ENCODE measurements around the gene SEMA6A. TPM values are rescaled to one million over a fixed set of nuclear protein-coding genes. Genes with fewer than 3 reads are reported as not detected.

The SEMA6A gene
- polyA plus RNA-seq, 1 donor (not counting 4 experiments of a cell fraction or from before 2014, with no cell fraction given), result 0.68 TPM

- Histone ChIP-seq H3K4me2 (ENCODE audit: control insufficient read depth, extremely low read depth, insufficient read depth, low read depth, low read length) (no peak overlapping the region), H2AFZ (ENCODE audit: control insufficient read depth, low read length) (no peak overlapping the region), H3K36me3 (ENCODE audit: control insufficient read depth in 2 of 2, extremely low read depth in 1 of 2, insufficient read depth in 2 of 2, low read length in 2 of 2) (no peaks in the 10 kb centered on the region), H3K9me3 (ENCODE audit: control insufficient read depth, low read depth, low read length) (no peaks in the 10 kb centered on the region), H3K9me1 (ENCODE audit: control insufficient read depth, extremely low read depth, insufficient read depth, low read length) (no peaks in the 10 kb centered on the region), H3K9ac (ENCODE audit: control insufficient read depth, extremely low read depth, insufficient read depth, low read length) (no peak overlapping the region), H3K4me3 (ENCODE audit: control insufficient read depth in 2 of 3, extremely low read depth in 1 of 3, insufficient read depth in 2 of 3, low read depth in 1 of 3, low read length in 3 of 3) (no peak overlapping the region), H3K27ac (ENCODE audit: control insufficient read depth, insufficient read depth, low read length) (no peak overlapping the region), H3K4me1 (ENCODE audit: control insufficient read depth, extremely low read depth, insufficient read depth, low read length) (no peaks in the 10 kb centered on the region), H3K27me3 (ENCODE audit: control insufficient read depth, extremely low read depth, insufficient read depth, low read length) (no peaks in the 10 kb centered on the region), H4K20me1 (ENCODE audit: control insufficient read depth, extremely low read depth, insufficient read depth, low read length) (no peaks in the 10 kb centered on the region), H3K79me2 (ENCODE audit: control insufficient read depth, insufficient read depth, low read length) (no peaks in the 10 kb centered on the region)
- DNase-seq (ENCODE audit: low read depth, low spot score) (no peak), FAIRE-seq (no peak)
- TF ChIP-seq CTCF (optimal IDR thresholded peaks at IDR 0.05 in 1 of 3, IDR thresholded peaks at IDR 0.05 in 1 of 3, conservative IDR thresholded peaks at IDR 0.05 in 1 of 3; ENCODE audit: extremely low read depth in 1 of 3, insufficient read depth in 2 of 3, low read length in 3 of 3) (no peak), EZH2 (IDR thresholded peaks at IDR 0.05; ENCODE audit: low read length) (no peak)
- dilution Hi-C loops (cut with MboI; ENCODE audit: extremely low pct_ligation_motif_present, low sequenced_read_pairs), result no loop called here
Observed at GRCh38 chr5:116396476-116397099, 178.0 kb downstream of the SEMA6A start.

- Histone ChIP-seq H3K9ac (ENCODE audit: control insufficient read depth, extremely low read depth, insufficient read depth, low read length) (no peak overlapping the region), H3K36me3 (ENCODE audit: control insufficient read depth in 2 of 2, extremely low read depth in 1 of 2, insufficient read depth in 2 of 2, low read length in 2 of 2) (no peaks in the 10 kb centered on the region), H3K27me3 (ENCODE audit: control insufficient read depth, extremely low read depth, insufficient read depth, low read length) (no peaks in the 10 kb centered on the region), H3K4me1 (ENCODE audit: control insufficient read depth, extremely low read depth, insufficient read depth, low read length) (no peaks in the 10 kb centered on the region), H2AFZ (ENCODE audit: control insufficient read depth, low read length) (no peak overlapping the region), H4K20me1 (ENCODE audit: control insufficient read depth, extremely low read depth, insufficient read depth, low read length) (no peaks in the 10 kb centered on the region), H3K9me1 (ENCODE audit: control insufficient read depth, extremely low read depth, insufficient read depth, low read length) (no peaks in the 10 kb centered on the region), H3K9me3 (ENCODE audit: control insufficient read depth, low read depth, low read length) (no peaks in the 10 kb centered on the region), H3K4me3 (ENCODE audit: control insufficient read depth in 2 of 3, extremely low read depth in 1 of 3, insufficient read depth in 2 of 3, low read depth in 1 of 3, low read length in 3 of 3) (no peak overlapping the region), H3K79me2 (ENCODE audit: control insufficient read depth, insufficient read depth, low read length) (no peaks in the 10 kb centered on the region), H3K4me2 (ENCODE audit: control insufficient read depth, extremely low read depth, insufficient read depth, low read depth, low read length) (no peak overlapping the region), H3K27ac (ENCODE audit: control insufficient read depth, insufficient read depth, low read length) (no peak overlapping the region)
- DNase-seq (ENCODE audit: low read depth, low spot score), result no peak
- no peak for FAIRE-seq
- dilution Hi-C loops (cut with MboI; ENCODE audit: extremely low pct_ligation_motif_present, low sequenced_read_pairs), result no loop called here
- TF ChIP-seq CTCF (optimal IDR thresholded peaks at IDR 0.05 in 1 of 3, IDR thresholded peaks at IDR 0.05 in 1 of 3, conservative IDR thresholded peaks at IDR 0.05 in 1 of 3; ENCODE audit: extremely low read depth in 1 of 3, insufficient read depth in 2 of 3, low read length in 3 of 3) (no peak), EZH2 (IDR thresholded peaks at IDR 0.05; ENCODE audit: low read length) (no peak)
Observed at GRCh38 chr5:116395631-116396203, 178.9 kb downstream of the SEMA6A start.
